VCaP (cell line): ENCODE results near the gene CORO2B.

Source experiments
- H3K27ac ChIP-seq: fragments of 450-650 bp; 2 replicates; pipeline ENCODE4 v1.5.1; 2017
- TF ChIP-seq, protein P1 (sequence below): fragments of 450-650 bp; conservative IDR thresholded peaks from 2 replicates; pipeline ENCODE4 v1.5.1; 2017; ENCODE audit warnings: mild to moderate bottlenecking, moderate library complexity

CORO2B gene

DNA sequence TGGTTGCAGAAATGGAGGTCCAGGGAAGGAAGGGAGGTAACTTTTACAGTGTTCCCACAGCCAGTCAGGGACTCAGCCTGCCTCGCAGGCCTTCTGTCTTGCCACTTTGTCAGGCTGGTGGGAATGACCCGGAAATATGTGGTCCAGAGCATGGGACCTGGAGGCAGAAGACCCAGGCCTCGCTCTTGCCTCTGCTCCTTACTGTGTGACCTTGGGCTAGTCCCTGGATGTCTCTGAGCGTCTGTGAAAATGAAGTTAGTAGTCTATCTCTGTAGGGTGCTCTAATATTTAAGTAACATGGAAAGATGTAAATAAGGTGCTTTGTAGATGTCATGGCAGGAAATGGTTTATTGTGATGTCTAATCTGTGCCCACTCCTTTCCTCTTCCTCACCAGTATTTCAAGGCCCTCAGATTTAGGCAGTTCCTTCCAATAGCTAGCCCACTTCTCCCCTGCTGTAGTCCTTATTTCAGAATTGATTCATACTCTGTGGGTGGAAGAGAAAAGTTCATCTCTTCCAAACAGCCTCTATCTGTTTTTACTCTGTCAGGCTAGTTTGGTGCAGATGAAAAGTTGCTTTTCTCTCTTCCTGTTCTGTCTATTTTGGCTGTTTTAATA is 9.1 kb downstream of the CORO2B start:
- TF ChIP-seq, protein P1, sequence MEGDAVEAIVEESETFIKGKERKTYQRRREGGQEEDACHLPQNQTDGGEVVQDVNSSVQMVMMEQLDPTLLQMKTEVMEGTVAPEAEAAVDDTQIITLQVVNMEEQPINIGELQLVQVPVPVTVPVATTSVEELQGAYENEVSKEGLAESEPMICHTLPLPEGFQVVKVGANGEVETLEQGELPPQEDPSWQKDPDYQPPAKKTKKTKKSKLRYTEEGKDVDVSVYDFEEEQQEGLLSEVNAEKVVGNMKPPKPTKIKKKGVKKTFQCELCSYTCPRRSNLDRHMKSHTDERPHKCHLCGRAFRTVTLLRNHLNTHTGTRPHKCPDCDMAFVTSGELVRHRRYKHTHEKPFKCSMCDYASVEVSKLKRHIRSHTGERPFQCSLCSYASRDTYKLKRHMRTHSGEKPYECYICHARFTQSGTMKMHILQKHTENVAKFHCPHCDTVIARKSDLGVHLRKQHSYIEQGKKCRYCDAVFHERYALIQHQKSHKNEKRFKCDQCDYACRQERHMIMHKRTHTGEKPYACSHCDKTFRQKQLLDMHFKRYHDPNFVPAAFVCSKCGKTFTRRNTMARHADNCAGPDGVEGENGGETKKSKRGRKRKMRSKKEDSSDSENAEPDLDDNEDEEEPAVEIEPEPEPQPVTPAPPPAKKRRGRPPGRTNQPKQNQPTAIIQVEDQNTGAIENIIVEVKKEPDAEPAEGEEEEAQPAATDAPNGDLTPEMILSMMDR = no peak
- H3K27ac ChIP-seq = peak overlapping the region; percentile 24

DNA sequence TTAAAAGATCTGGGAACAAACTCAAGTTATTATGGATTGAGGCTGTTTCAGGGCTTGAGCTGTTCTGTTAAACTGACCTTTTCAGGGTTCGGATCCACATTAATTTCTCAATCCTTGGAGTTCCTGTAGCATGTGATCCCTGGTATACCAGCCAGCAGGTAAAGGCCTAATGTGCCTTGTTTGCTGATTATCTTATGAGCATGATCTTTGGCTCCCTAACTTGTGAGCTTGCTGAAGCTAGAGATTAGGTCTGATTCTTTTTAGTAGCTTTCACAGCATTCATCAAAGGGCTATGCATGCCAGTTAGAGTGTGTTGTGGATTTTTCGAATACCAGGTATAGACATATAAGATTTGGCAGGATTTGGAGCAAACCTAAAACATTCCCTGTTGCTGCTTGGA is 10.3 kb downstream of the CORO2B start:
- TF ChIP-seq, protein P1 = no peak
- no peak overlapping the region for H3K27ac ChIP-seq

DNA sequence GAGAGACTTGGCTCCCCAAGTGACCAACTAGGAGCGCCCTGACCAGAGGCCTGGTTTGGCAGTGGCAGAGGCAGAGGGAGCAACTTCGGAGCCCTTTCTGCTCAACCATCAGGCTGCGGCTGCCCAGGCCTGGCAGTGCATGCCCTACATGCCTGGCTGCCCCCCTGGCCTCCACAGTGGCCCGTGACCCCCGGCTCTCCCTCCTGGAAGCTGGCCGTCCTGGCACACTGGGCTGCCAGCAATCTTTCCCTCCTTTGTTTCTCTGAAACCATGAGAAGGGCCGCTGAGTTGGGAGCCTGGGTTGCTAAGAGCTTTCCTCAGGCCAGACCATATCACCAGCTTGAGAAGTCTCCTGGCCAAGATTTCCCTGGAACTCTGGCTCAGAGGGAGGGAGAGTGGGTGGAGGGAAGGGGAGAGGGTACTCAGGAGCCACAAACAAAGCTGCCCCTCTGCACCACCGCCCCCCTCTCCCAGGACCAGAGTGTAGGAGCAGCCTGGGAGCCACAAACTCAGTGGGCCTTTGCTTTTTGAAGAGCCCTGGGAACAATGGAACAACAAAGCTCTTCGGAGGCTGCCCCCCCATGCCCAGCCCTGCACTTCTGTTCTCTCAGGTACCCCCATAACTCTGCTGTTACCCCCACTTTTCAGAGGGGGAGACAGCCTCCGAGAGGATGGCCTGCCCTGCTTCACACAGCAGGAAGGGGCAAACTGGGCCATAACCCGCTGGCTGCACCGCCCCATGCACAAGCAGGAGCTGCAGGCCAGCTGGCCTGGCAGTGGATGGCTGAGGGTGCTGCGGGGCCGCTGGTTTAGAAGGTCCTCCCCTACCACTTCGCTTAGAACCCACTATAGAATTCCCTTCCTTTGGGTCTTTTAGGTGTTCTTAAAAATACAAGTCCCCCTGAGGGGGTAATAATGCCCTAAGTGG is 11.3 kb downstream of the CORO2B start:
- H3K27ac ChIP-seq = no peak overlapping the region
- TF ChIP-seq, protein P1 = no peak

DNA sequence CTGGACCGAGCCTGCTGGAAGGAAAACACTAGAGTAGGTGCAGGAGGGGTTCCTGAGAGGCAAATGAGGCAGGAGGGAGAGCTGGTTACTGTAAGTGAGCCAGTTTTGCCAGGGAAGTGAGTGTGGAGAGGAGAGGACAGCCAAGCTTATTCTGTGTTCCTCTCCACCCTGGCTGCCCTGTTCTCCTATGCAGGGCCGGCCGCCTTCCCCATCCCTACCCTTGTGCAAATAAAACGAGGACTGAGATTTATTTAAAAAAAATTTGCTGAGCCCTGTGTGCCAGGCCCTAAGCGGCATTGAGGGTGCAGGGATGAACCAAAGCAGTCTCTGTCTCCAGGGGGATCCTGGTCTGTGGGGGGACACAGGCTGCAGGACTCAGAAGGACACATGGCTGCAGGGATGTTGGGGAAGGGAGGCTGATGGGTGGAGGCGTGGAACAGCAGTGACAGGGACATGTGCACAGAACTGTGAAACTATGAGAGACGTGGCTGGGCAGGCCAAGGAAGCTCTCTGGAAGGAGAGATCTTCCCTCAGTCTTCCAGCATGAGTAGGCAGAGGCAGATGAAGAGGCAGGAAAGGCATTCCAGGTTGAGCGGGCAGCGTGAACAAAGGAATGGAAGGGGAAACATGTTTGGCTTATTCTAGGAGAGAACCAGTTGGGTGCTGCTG is 12.1 kb downstream of the CORO2B start:
- TF ChIP-seq, protein P1 = no peak
- H3K27ac ChIP-seq = no peak overlapping the region

DNA sequence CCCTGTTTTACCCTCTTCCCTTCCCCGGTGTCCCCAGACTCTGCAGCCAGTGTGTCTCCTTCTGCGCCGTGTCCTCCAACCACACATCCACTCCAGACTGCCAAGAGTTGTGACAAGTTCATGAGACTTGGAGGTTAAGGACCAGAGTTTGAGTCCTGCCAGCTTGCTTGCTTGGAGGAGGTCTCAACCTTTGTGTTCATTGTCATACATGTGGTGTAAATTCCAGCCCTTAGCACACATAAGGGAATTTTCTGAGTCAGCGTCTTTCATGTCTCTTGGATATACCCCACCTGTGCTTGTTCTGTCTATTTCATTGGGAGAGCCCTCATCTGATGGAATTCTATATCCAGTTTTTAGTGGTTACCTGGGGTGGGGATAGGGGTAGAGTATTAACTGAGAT is 13.3 kb downstream of the CORO2B start:
- TF ChIP-seq, protein P1 = no peak
- H3K27ac ChIP-seq = no peak overlapping the region

DNA sequence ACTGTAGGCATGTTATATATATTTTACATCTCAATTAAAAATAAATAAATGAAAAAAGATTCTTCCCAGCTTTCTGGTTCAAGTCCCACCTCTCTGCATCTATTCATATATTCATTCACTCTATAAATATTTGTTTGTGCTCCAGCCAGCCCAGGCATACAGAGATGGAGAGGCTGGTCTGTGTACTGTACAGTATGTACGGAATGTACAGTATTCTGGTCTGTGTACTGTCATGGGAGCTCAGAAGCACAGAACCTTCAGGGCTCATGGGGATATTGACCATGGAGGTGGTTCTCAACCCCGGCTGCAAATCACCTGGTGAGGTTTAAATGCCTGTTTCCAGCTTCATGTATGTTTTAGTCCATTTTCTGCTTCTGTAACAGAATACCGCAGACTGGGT is 13.8 kb downstream of the CORO2B start:
- TF ChIP-seq, protein P1 = no peak

DNA sequence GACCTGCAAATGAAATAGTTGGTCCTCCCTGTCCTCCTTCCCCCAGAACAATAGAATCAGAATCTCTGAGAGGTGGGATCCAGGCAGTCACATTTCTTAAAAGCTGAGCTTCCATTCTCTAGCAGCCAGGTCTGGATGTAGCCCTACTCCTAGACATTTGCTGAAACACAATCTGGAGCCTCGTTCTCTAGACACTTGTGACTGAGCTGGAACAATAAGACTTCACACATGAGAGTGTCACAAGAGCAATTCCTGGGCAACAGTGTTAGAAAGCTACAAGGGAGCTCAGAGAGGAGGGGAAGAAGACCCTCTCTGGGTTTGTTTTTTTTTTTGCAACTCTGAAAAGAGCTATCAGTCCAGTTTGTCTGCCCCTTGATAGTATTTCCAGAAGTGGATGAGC is 14.5 kb downstream of the CORO2B start:
- TF ChIP-seq, protein P1 = no peak
- no peak overlapping the region for H3K27ac ChIP-seq

More for the DNA sequence above, 13.8 kb downstream of the CORO2B start:
- H3K27ac ChIP-seq = no peak overlapping the region
